ENCODE measurements around the gene LTBP1. TPM values are rescaled to one million over a fixed set of nuclear protein-coding genes. Genes with fewer than 3 reads are reported as not detected.

LTBP1 gene
- total RNA-seq, 4 donors from 2014 or later, result 15.8 to 56.7 (median 28.3) TPM

DNA sequence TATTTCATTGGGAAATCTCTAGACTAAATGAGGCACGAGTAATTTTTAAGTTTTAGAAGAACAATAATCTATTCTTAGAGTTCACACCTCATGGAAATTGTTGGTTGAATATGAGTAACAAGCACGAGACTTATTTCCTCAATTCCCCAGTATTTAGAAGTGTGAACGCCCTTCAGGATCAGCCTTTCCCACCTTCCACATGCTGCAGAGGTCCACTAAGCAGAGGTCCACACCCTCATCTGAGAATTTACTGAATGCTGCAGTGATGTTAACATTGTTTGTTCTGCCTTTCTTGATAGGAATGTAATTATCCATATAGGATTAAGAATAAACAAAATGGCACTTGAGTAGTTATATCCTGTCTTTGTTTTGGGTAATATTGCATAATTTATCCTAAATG is 41.8 kb downstream of the LTBP1 start:
- no peak for TF ChIP-seq EP300 (IDR thresholded peaks at IDR 0.05; ENCODE audit: low read depth)
- TF ChIP-seq, protein P1, sequence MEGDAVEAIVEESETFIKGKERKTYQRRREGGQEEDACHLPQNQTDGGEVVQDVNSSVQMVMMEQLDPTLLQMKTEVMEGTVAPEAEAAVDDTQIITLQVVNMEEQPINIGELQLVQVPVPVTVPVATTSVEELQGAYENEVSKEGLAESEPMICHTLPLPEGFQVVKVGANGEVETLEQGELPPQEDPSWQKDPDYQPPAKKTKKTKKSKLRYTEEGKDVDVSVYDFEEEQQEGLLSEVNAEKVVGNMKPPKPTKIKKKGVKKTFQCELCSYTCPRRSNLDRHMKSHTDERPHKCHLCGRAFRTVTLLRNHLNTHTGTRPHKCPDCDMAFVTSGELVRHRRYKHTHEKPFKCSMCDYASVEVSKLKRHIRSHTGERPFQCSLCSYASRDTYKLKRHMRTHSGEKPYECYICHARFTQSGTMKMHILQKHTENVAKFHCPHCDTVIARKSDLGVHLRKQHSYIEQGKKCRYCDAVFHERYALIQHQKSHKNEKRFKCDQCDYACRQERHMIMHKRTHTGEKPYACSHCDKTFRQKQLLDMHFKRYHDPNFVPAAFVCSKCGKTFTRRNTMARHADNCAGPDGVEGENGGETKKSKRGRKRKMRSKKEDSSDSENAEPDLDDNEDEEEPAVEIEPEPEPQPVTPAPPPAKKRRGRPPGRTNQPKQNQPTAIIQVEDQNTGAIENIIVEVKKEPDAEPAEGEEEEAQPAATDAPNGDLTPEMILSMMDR (IDR thresholded peaks at IDR 0.05), result no peak
- TF ChIP-seq POLR2AphosphoS5 (IDR thresholded peaks at IDR 0.05), result no peak
- TF ChIP-seq POLR2A (IDR thresholded peaks at IDR 0.05), result no peak
- intact Hi-C loops (cut with DNase I; ENCODE audit: low total_unique reads) (no loop called here), in situ Hi-C loops (cut with MboI; ENCODE audit: low pct_ligation_motif_present in 1 of 4, low pct_unique_long_range_greater_than_20kb in 1 of 4, low sequenced_read_pairs in 3 of 4) (no loop called here)
- 76 to 91% methylated on average over 3 of the region's 3 CpGs for WGBS, 2 donors (ENCODE audit: low coverage in 1 of 2)
- no peak overlapping the region for H3K27ac ChIP-seq
- H3K36me3 ChIP-seq, result no peaks in the 10 kb centered on the region
- H3K27me3 ChIP-seq, result no peaks in the 10 kb centered on the region
- DNase-seq, result no peak
- H3K9me3 ChIP-seq, result no peaks in the 10 kb centered on the region
- H3K4me1 ChIP-seq, result peaks cover 0 to 3% (median 0%) of the 10 kb centered on the region in 4 donors
- no peak overlapping the region for H3K4me3 ChIP-seq

DNA sequence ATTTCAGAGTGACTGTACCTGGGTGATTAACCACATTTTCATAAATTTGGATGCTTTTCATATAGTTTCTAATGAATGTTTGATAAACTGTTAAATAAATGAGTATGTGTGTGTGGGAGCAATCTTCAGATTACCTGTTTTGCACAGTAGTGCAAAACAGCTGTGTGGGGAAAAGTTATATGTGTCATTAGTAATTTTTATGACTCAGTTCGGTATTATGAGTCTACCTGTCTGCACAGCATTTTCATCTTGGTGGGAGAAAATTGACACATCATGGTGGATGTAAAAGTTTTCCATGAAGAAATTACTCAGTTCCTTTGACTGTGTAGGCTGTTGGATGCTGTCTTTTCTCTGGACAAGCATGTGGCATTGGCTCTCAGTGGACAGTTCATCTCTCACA is 43.8 kb downstream of the LTBP1 start:
- 0% methylated on average over 1 of the region's 1 CpG for WGBS, 2 donors (ENCODE audit: low coverage in 1 of 2)
- Histone ChIP-seq H3K9me3 (no peaks in the 10 kb centered on the region), H3K4me3 (no peak overlapping the region), H3K36me3 (no peaks in the 10 kb centered on the region), H3K27ac (no peak overlapping the region), H3K27me3 (no peaks in the 10 kb centered on the region), H3K4me1 (peaks cover 0 to 3% (median 0%) of the 10 kb centered on the region in 4 donors)
- DNase-seq, result no peak
- TF ChIP-seq POLR2AphosphoS5 (IDR thresholded peaks at IDR 0.05) (no peak), EP300 (IDR thresholded peaks at IDR 0.05; ENCODE audit: low read depth) (no peak), POLR2A (IDR thresholded peaks at IDR 0.05) (no peak)
- TF ChIP-seq, protein P1 (IDR thresholded peaks at IDR 0.05), result no peak
- intact Hi-C loops (cut with DNase I; ENCODE audit: low total_unique reads) (no loop called here), in situ Hi-C loops (cut with MboI; ENCODE audit: low pct_ligation_motif_present in 1 of 4, low pct_unique_long_range_greater_than_20kb in 1 of 4, low sequenced_read_pairs in 3 of 4) (no loop called here)

DNA sequence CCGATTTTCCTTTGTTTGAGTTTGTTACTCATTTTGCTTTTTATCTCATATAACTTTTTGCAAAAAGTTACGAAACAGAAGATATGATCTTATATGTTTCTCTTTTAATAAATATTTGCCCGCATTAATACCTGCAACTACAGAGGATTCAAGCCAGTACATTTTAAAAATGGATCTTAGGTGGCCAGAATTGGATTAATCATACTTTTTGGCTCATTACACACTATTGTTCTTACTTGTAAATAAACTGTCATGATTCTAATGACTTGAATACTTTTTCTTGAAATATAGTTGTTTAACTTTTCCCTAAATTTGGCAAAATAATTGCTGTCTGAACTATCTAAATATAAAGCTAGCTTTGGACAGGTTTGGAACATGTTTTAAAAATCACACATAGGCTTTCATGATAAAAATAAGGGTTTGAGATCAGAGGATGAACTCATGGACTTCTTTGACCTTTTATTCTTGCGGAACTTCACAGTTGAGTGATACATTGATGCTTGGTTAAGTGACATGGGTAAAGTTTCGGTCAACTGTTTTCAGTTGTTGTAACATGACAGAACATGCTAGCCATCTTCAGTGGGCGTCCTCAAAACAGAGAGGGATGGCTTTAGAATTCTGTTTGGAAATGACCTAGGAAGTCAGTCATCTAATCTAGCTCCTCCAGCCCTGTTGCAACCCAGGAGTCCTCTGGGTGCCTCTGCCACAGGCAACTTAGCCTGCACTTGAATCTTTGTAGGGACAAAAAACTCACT is 44.5 kb downstream of the LTBP1 start:
- Histone ChIP-seq H3K27me3 (no peaks in the 10 kb centered on the region), H3K27ac (no peak overlapping the region), H3K9me3 (no peaks in the 10 kb centered on the region), H3K36me3 (no peaks in the 10 kb centered on the region), H3K4me3 (no peak overlapping the region), H3K4me1 (peaks cover 0 to 3% (median 0%) of the 10 kb centered on the region in 4 donors)
- WGBS, 2 donors (ENCODE audit: low coverage in 1 of 2), result 78 to 81% methylated on average over 5 to 6 of the region's 6 CpGs
- in situ Hi-C loops (cut with MboI; ENCODE audit: low pct_ligation_motif_present in 1 of 4, low pct_unique_long_range_greater_than_20kb in 1 of 4, low sequenced_read_pairs in 3 of 4) (no loop called here), intact Hi-C loops (cut with DNase I; ENCODE audit: low total_unique reads) (no loop called here)
- DNase-seq, result no peak
- TF ChIP-seq POLR2A (IDR thresholded peaks at IDR 0.05), result no peak
- TF ChIP-seq, protein P1 (IDR thresholded peaks at IDR 0.05), result no peak
- TF ChIP-seq EP300 (IDR thresholded peaks at IDR 0.05; ENCODE audit: low read depth), result no peak
- no peak for TF ChIP-seq POLR2AphosphoS5 (IDR thresholded peaks at IDR 0.05)

DNA sequence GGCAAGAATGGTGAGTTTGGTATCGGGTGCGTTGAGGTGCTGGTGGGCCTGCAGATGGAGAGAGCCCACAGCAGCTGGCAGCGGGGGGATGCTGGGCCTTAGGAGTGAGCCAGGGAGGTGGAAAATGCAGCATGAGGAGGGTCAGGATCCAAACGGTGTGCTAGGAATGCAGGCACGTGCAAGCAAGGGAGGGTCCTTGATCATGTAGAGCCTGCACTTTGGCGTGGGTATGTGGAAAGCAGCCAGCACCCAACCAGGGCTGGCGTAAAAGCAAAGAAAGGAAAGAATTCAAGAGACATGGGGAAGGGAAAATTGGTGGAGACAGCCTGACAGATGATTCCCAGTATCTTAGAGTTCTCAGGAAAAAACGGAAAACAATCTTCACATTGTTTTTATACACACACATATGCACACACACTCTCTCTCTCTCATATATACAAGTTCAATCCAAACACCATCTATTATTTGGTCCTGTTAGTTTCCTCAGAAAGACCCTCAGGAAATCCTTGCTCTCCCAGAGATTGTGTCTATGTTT is 46.3 kb downstream of the LTBP1 start:
- Histone ChIP-seq H3K4me1 (peaks cover 0 to 3% (median 0%) of the 10 kb centered on the region in 4 donors), H3K9me3 (no peaks in the 10 kb centered on the region), H3K36me3 (no peaks in the 10 kb centered on the region), H3K4me3 (no peak overlapping the region), H3K27me3 (no peaks in the 10 kb centered on the region), H3K27ac (no peak overlapping the region)
- no peak for DNase-seq
- intact Hi-C loops (cut with DNase I; ENCODE audit: low total_unique reads), result no loop called here
- WGBS, 2 donors (ENCODE audit: low coverage in 1 of 2), result 73 to 75% methylated on average over 3 to 8 of the region's 8 CpGs
- in situ Hi-C loops (cut with MboI; ENCODE audit: low pct_ligation_motif_present in 1 of 4, low pct_unique_long_range_greater_than_20kb in 1 of 4, low sequenced_read_pairs in 3 of 4), result no loop called here
- TF ChIP-seq POLR2A (IDR thresholded peaks at IDR 0.05), result no peak
- TF ChIP-seq POLR2AphosphoS5 (IDR thresholded peaks at IDR 0.05), result no peak
- TF ChIP-seq, protein P1 (IDR thresholded peaks at IDR 0.05), result no peak
- no peak for TF ChIP-seq EP300 (IDR thresholded peaks at IDR 0.05; ENCODE audit: low read depth)

All from transverse colon (tissue), 4 donors.